ENCODE results near the gene MAN1C1.

Gene MAN1C1

DNA sequence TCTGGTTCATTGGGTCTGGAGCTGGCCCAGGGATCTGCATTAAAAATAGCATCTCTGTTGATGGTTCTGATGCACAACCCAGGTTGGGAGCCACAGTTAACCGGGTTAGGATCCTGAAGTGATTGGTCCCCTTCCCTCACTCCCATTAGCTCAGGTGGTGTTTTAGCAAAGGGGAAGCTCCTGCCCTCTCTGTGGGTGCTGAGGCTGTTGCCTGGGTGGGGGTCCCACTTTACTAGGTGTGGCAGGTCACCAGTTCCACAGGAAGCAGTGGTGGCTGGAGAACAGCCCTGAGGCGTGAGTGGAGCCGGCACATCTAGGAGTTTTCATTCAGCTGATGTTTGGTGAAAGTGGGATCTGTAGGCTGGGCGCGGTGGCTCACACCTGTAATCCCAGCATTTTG lies 86.5 kb downstream of the MAN1C1 start:
- Histone ChIP-seq H3K4me1 (ENCODE audit: control insufficient read depth, insufficient read depth, low read length, poor library complexity, severe bottlenecking) (peaks cover 12% of the 10 kb centered on the region), H3K9me3 (ENCODE audit: control insufficient read depth, low read length) (no peaks in the 10 kb centered on the region), H3K27me3 (replicated peaks; ENCODE audit: control insufficient read depth, insufficient read depth, low read length, poor library complexity, severe bottlenecking) (no peaks in the 10 kb centered on the region), H3K27ac (ENCODE audit: insufficient read depth, low read length, poor library complexity, severe bottlenecking) (no peak overlapping the region), H3K4me3 (ENCODE audit: insufficient read depth, low read depth, low read length, poor library complexity, severe bottlenecking) (no peak overlapping the region), H3K36me3 (ENCODE audit: control insufficient read depth, insufficient read depth, low read length) (no peaks in the 10 kb centered on the region)
- no peak for DNase-seq

DNA sequence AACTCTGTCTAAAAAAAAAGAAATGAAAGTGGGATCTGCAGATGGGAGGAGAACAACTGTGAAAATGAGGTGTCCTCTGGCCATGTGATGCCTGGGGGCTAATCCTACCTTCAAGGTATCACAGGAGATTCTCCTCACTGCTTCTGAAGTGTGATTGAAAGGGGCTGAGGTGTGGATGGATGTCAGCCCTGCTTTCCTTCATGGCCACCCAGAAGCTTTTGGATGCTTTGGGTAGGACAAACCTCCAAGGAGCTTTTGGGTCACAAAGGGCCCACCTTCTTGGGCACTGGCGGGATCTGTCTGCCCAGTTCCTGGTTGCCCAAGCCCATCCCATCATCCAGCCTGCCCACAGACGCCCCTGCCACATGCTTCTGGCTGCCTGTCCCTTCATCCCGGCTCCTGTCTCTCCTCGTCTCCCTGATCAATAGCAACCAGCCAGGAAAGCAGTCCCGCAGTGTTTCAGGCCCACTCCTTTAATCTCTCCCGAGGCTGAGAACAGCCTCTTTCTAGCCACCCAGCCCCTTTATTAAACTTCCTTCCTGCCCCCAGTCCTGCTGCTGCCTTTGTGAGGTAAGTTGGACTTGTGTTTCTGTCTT lies 87.2 kb downstream of the MAN1C1 start:
- DNase-seq, result no peak
- H3K4me1 ChIP-seq (ENCODE audit: control insufficient read depth, insufficient read depth, low read length, poor library complexity, severe bottlenecking), result peaks cover 10% of the 10 kb centered on the region
- H3K27me3 ChIP-seq (replicated peaks; ENCODE audit: control insufficient read depth, insufficient read depth, low read length, poor library complexity, severe bottlenecking), result no peaks in the 10 kb centered on the region
- H3K27ac ChIP-seq (ENCODE audit: insufficient read depth, low read length, poor library complexity, severe bottlenecking), result no peak overlapping the region
- no peak overlapping the region for H3K4me3 ChIP-seq (ENCODE audit: insufficient read depth, low read depth, low read length, poor library complexity, severe bottlenecking)
- no peaks in the 10 kb centered on the region for H3K9me3 ChIP-seq (ENCODE audit: control insufficient read depth, low read length)
- H3K36me3 ChIP-seq (ENCODE audit: control insufficient read depth, insufficient read depth, low read length), result no peaks in the 10 kb centered on the region

DNA sequence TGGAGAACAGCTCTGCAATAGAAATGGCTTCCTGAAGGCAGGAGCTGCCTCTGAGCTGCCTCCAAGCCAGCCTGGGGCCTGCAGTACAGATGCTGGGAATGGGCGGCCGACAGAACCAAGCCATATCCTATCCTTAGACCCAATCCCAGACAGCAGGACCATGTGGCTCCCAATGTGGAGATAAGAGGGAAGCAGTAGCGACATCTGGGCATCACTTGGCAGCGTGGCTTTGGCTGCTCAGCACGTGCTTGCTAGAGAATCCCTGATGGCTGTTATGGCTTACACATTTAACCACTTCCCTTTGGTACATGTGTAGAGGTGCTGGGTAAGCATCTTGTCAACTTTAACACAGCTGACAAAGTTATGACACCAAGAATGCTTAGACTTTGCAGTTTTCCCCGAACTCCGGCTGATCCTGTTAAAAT lies 87.7 kb downstream of the MAN1C1 start:
- Histone ChIP-seq H3K27ac (ENCODE audit: insufficient read depth, low read length, poor library complexity, severe bottlenecking) (no peak overlapping the region), H3K4me3 (ENCODE audit: insufficient read depth, low read depth, low read length, poor library complexity, severe bottlenecking) (no peak overlapping the region), H3K9me3 (ENCODE audit: control insufficient read depth, low read length) (no peaks in the 10 kb centered on the region), H3K4me1 (ENCODE audit: control insufficient read depth, insufficient read depth, low read length, poor library complexity, severe bottlenecking) (peaks cover 10% of the 10 kb centered on the region), H3K36me3 (ENCODE audit: control insufficient read depth, insufficient read depth, low read length) (no peaks in the 10 kb centered on the region), H3K27me3 (replicated peaks; ENCODE audit: control insufficient read depth, insufficient read depth, low read length, poor library complexity, severe bottlenecking) (no peaks in the 10 kb centered on the region)
- no peak for DNase-seq

DNA sequence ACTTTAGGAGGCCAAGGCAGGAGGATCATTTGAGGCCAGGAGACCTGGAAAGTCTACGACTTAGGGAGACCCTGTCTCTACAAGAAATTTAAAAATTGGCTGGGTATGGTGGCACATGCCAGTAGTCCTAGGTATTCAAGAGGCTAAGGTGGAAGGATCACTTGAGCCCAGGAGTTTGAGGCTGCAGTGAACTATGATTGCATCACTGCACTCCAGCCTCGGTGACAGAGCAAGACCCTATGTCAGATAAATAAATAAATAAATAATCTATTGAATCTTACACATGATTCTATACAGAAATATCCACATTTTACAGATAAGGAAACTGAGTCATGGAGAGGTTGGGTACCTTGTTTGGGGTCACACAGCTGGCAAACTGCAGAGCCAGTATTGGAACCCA lies 89.1 kb downstream of the MAN1C1 start:
- H3K27ac ChIP-seq (ENCODE audit: insufficient read depth, low read length, poor library complexity, severe bottlenecking), result no peak overlapping the region
- no peak overlapping the region for H3K4me3 ChIP-seq (ENCODE audit: insufficient read depth, low read depth, low read length, poor library complexity, severe bottlenecking)
- H3K36me3 ChIP-seq (ENCODE audit: control insufficient read depth, insufficient read depth, low read length), result no peaks in the 10 kb centered on the region
- DNase-seq, result no peak
- H3K27me3 ChIP-seq (replicated peaks; ENCODE audit: control insufficient read depth, insufficient read depth, low read length, poor library complexity, severe bottlenecking), result no peaks in the 10 kb centered on the region
- H3K4me1 ChIP-seq (ENCODE audit: control insufficient read depth, insufficient read depth, low read length, poor library complexity, severe bottlenecking), result peaks cover 10% of the 10 kb centered on the region
- H3K9me3 ChIP-seq (ENCODE audit: control insufficient read depth, low read length), result no peaks in the 10 kb centered on the region

DNA sequence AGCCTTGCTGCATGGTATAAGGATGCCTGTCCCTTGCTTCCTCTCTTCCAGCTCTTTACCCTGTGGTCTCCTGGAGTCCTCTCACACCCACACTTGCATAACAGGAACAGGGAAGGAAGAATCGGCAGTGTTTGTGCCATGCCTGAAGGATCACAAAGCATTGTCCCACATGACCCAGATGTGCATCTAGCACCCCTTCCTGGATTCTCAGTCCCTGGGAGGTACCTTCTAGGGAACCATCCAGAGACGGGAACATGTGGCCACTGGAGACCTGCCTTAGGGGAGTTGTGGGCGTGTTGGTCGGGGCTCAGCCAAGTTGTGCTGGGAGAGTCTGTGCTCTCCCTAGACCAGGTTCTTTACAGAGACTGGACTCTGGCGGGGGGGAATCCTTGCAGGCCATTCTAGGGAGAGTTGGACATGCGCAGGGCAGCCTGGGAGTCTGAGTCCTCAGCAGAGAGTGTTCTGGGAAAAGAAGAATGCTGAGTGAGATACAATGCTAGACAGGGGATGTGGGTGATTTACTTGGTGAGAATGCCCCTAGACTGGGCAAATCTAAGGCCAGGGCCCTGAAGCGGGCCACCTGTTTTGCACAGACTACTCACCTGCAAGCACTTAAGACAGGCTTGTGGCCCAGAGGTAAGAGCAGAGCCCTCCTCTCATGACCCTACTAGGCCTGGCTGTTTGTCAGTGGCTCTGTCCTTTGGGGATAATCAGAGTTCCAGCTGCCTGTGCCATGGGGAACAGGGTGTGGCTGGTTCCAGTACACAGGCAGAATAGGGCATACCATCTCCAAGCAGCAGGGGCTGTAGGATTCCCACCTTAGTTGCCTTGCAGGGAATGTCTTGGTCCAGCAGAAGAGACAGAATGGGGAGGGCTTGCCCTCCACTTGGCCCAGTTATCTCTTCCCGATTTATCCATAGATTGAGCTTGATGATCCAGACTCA lies 89.8 kb downstream of the MAN1C1 start:
- Histone ChIP-seq H3K36me3 (ENCODE audit: control insufficient read depth, insufficient read depth, low read length) (no peaks in the 10 kb centered on the region), H3K27ac (ENCODE audit: insufficient read depth, low read length, poor library complexity, severe bottlenecking) (no peak overlapping the region), H3K4me3 (ENCODE audit: insufficient read depth, low read depth, low read length, poor library complexity, severe bottlenecking) (no peak overlapping the region), H3K9me3 (ENCODE audit: control insufficient read depth, low read length) (no peaks in the 10 kb centered on the region), H3K4me1 (ENCODE audit: control insufficient read depth, insufficient read depth, low read length, poor library complexity, severe bottlenecking) (peaks cover 13% of the 10 kb centered on the region), H3K27me3 (replicated peaks; ENCODE audit: control insufficient read depth, insufficient read depth, low read length, poor library complexity, severe bottlenecking) (no peaks in the 10 kb centered on the region)
- DNase-seq, result no peak

DNA sequence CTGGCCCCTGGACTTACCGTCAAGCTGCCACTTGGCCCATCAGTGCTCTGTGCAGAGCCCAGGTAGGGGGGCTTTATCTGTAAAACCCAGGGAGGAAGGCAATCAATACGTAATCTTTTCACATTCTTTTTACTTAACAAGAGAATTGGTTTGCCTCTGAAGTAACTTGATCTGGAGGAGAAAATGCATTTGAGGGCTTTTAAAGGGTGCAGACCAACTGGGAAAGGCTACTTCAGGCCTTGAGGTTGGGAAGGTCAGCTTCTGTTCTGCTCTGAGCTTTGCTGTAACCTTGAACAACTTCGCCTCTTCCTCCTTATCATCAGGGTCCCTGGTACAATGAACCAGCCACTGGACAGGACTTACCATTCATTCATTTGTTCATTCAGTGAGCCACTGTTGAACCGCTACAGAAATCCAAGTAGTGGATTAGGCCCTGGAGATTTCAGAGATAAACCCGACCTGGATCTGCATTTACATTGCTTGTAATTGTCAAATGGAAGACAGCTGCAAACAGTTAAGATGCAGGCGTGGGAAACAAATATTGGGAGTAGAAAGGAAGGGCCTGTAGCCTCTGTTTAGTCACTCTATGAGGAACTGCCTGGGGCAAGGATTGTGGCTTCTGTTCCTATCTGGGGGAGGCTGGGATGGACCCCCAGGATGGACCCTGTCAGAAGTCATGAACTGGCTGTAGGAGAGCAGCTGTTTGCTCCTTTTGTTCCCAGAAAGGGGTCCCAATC lies 90.9 kb downstream of the MAN1C1 start:
- H3K9me3 ChIP-seq (ENCODE audit: control insufficient read depth, low read length), result no peaks in the 10 kb centered on the region
- no peaks in the 10 kb centered on the region for H3K36me3 ChIP-seq (ENCODE audit: control insufficient read depth, insufficient read depth, low read length)
- no peak overlapping the region for H3K27ac ChIP-seq (ENCODE audit: insufficient read depth, low read length, poor library complexity, severe bottlenecking)
- no peak for DNase-seq
- H3K4me1 ChIP-seq (ENCODE audit: control insufficient read depth, insufficient read depth, low read length, poor library complexity, severe bottlenecking), result peaks cover 19% of the 10 kb centered on the region
- no peaks in the 10 kb centered on the region for H3K27me3 ChIP-seq (replicated peaks; ENCODE audit: control insufficient read depth, insufficient read depth, low read length, poor library complexity, severe bottlenecking)
- H3K4me3 ChIP-seq (ENCODE audit: insufficient read depth, low read depth, low read length, poor library complexity, severe bottlenecking), result no peak overlapping the region

DNA sequence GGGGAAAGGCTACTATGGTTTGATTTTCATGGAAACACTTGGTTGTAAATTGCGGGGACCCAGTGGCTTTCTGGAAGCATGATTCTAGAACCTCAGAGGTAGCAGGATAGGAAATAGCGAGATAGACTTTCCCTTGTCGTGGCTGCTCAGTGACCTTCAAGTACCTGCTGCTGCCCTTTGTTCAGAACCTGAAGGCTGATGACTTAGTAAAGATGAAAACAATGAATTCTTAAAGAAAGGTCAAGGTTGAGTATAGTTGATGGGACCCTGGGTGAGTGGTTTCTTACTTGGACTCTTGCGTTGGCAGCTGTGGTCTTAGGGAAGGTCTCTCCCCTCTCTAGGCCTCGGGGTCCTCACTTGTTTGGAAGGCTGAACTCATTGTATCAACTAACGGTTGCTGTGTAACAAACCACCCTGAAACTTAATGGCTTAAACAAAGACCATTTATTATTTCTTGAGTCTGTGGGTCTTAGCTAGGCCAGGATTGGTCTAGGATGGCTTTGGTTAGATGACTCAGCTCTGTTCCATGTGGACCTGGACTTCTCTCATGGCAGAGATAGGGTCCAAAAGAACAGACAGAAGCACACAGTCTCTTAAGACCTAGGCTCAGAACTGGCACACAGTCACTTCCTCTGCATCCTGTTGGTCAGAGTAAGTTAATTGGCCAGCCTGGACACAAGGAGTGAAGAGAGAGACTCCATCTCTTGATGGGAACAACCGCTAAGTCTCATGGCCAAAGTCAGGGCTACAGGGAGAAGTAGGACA lies 94.2 kb downstream of the MAN1C1 start:
- Histone ChIP-seq H3K27ac (ENCODE audit: insufficient read depth, low read length, poor library complexity, severe bottlenecking) (no peak overlapping the region), H3K4me3 (ENCODE audit: insufficient read depth, low read depth, low read length, poor library complexity, severe bottlenecking) (no peak overlapping the region), H3K9me3 (ENCODE audit: control insufficient read depth, low read length) (no peaks in the 10 kb centered on the region), H3K4me1 (ENCODE audit: control insufficient read depth, insufficient read depth, low read length, poor library complexity, severe bottlenecking) (peaks cover 9% of the 10 kb centered on the region), H3K27me3 (replicated peaks; ENCODE audit: control insufficient read depth, insufficient read depth, low read length, poor library complexity, severe bottlenecking) (no peaks in the 10 kb centered on the region), H3K36me3 (ENCODE audit: control insufficient read depth, insufficient read depth, low read length) (no peaks in the 10 kb centered on the region)
- no peak for DNase-seq

DNA sequence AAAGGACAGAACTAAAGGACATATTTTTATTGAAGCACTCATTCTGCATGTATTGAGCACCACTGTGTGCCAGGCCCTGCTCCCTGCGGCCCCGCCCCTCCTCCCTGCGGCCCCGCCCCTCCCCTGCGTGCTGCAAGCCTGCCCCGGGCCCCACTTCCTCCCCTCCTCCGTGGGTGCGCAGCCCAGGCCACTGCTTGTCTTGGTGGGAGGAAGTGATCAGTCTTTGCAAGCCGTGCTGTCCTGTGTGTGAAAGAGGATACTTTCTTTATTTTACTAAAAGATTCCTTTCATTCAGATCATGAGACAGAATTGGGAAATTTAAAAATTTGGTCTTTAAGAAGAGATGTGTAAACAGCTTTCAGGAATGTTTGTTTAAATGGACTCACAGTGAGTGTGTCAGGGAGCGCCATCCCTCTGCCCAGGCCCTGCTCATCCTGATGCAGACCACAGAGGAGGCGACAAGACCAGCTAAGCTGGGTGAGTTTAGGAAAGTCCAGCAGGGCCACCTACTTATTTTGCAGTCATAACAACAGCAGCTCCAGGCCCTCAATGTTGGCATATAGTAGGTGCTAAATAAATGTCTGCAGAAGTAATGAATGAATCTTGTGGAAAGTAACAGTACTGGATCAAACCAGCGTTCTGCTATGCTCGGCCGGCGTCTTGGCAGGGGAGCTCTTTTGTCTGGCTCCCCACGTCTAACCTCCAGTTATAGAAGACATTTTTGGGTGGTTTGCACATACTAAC lies 95.1 kb downstream of the MAN1C1 start:
- Histone ChIP-seq H3K36me3 (ENCODE audit: control insufficient read depth, insufficient read depth, low read length) (no peaks in the 10 kb centered on the region), H3K4me3 (ENCODE audit: insufficient read depth, low read depth, low read length, poor library complexity, severe bottlenecking) (no peak overlapping the region), H3K27me3 (replicated peaks; ENCODE audit: control insufficient read depth, insufficient read depth, low read length, poor library complexity, severe bottlenecking) (no peaks in the 10 kb centered on the region), H3K4me1 (ENCODE audit: control insufficient read depth, insufficient read depth, low read length, poor library complexity, severe bottlenecking) (peaks cover 9% of the 10 kb centered on the region), H3K9me3 (ENCODE audit: control insufficient read depth, low read length) (no peaks in the 10 kb centered on the region), H3K27ac (ENCODE audit: insufficient read depth, low read length, poor library complexity, severe bottlenecking) (no peak overlapping the region)
- peak in 2 of 3 donors; percentile 6 for DNase-seq

DNA sequence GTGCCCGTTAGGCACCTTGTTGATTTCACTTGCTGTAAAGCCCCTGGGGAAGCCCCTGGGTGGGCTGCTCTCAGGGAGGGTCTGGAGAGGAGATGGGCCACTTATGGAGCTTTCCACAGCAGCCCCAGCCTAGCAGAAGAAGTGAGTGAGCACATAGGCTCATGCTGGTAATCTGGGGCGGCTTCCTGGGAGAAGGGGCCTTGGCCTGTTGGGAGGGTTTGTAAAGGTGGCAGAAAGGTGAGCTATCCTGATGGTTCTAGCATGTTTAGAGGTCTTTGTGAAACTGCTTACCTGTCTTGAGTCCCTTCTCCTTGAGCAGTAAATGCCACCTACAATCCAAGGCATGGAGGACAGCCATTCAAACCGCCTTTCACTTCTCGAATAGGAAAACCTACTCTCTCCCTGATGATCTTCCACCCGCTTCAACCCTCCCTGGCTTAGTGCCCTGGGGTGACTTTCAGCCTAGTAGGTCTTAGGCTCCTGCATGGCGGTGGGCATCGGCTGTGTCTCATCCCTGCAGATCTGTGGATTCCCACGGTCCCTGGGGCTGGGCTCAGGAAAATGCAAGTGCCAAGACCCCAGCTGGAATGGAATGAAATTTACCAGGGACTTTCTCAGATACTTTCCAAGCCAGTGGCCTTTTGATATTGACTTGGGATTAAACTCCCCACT lies 95.8 kb downstream of the MAN1C1 start:
- no peaks in the 10 kb centered on the region for H3K9me3 ChIP-seq (ENCODE audit: control insufficient read depth, low read length)
- H3K27ac ChIP-seq (ENCODE audit: insufficient read depth, low read length, poor library complexity, severe bottlenecking), result no peak overlapping the region
- H3K36me3 ChIP-seq (ENCODE audit: control insufficient read depth, insufficient read depth, low read length), result no peaks in the 10 kb centered on the region
- H3K4me3 ChIP-seq (ENCODE audit: insufficient read depth, low read depth, low read length, poor library complexity, severe bottlenecking), result no peak overlapping the region
- no peaks in the 10 kb centered on the region for H3K27me3 ChIP-seq (replicated peaks; ENCODE audit: control insufficient read depth, insufficient read depth, low read length, poor library complexity, severe bottlenecking)
- H3K4me1 ChIP-seq (ENCODE audit: control insufficient read depth, insufficient read depth, low read length, poor library complexity, severe bottlenecking), result peaks cover 9% of the 10 kb centered on the region
- no peak for DNase-seq

Measured in effector memory CD4-positive, alpha-beta T cell (primary cell).